Prostate gland (tissue), 2 donors: Measurements from ENCODE around the gene PCDH9.

Experiments
- CTCF ChIP-seq, 4 experiments: fragments of 200-600 bp in 2 of 4; fragments of 450-650 bp in 2 of 4; sonication (generic) in 2 of 4; IDR thresholded peaks; 1 replicate in 3 of 4; 2 replicates in 1 of 4; pipeline ENCODE4 v1.5.1; 2016 to 2019; ENCODE audit warnings: antibody characterized with exemption in 4 of 4, mild to moderate bottlenecking in 2 of 4, moderate library complexity in 2 of 4
- POLR2AphosphoS5 ChIP-seq: sonication (generic); formaldehyde crosslinking; IDR thresholded peaks from one replicate; pipeline ENCODE4 v1.6.1; 2017; ENCODE audit warnings: antibody characterized with exemption

GRCh38 chr13:66578305-66578704, 651.8 kb downstream of the PCDH9 start:
- no peak for TF ChIP-seq CTCF (IDR thresholded peaks at IDR 0.05)
- TF ChIP-seq POLR2AphosphoS5: no peak
